NCI-H446 treated with DMSO at 0.1 percent for 48 hours (cell line): ENCODE measurements around the gene ANKRD33.

Experiments used
- DNase-seq: peaks from one replicate; lab custom pipeline; 2025; lab: John Stamatoyannopoulos, UW

Gene ANKRD33

DNA sequence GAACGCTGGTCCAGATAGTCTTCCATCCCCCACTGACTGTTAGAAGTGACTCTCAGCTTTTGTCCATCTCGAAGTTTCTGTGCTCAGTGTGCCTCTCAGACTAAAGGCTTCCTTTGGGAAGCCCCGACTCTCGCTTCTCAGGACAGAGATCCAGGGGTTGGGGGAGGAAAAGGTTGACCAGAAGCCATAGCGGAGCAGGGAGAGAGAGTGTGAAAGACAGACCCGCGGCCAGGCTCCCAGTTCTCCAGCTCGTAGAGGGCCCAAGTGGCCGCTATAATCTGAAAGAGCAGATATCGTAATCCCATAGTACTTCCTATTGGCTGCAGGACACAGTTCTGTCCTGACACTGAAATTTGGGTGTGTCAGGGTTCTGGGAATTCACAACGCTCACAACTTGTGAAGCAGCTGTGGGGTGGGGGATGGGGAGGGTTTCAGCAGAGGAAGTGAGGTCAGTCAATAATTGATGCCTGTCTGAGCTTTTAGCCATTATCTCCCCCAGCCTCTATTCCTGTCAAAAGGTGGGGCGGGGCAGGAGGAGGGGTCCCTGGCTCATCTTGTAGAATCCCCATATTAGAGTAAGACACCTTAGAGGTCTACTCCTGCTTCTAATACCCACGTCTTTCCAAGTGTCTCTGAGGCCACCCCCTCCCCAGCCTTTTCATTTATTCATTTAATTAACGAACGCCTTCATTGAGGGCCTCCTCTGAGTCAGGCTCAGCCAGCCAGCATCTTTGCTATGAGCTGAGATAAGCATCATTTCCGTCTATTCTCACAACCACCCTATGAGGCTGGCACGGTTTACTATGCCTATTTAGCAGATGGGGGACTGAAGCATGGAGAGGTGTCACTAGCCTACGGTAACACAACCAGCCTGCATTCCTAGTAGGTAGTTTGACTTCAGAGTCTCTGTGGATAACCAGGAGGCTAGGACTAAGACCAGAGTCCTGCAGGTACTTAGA, 17.8 kb downstream of the ANKRD33 start:
- no peak for DNase-seq

DNA sequence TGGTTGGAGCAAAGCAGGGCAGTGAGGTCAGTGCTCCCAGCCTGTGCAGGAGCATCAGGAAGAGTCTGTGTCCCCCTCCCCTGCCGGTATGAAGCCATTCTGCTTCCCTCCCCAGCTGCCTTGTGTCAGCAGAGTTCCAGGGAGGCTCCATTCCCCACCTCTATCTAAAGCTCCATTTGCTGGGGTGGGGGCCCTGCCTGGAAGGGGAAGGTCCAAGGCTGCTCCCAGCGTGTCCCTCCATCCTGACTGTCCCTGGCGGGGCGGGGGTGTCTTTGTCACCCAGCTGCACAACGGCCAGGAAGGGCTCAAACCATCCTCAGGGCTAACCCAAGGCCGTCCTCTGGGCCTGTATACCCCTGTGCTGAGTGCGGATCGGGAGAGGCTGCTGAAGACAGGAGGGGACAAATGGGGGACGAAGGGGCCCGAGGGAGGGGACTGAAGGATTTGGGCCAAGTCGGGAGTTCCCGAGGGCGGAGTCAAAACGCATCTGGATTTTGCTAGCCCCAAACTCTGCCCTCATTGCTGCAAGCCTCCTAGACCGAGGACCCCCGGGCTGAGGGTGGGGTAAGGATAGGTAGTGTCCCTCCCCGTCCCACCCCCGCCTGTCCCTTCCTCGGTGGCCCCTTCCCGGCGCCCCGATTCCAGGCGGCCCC, 18.7 kb downstream of the ANKRD33 start:
- DNase-seq, result no peak

DNA sequence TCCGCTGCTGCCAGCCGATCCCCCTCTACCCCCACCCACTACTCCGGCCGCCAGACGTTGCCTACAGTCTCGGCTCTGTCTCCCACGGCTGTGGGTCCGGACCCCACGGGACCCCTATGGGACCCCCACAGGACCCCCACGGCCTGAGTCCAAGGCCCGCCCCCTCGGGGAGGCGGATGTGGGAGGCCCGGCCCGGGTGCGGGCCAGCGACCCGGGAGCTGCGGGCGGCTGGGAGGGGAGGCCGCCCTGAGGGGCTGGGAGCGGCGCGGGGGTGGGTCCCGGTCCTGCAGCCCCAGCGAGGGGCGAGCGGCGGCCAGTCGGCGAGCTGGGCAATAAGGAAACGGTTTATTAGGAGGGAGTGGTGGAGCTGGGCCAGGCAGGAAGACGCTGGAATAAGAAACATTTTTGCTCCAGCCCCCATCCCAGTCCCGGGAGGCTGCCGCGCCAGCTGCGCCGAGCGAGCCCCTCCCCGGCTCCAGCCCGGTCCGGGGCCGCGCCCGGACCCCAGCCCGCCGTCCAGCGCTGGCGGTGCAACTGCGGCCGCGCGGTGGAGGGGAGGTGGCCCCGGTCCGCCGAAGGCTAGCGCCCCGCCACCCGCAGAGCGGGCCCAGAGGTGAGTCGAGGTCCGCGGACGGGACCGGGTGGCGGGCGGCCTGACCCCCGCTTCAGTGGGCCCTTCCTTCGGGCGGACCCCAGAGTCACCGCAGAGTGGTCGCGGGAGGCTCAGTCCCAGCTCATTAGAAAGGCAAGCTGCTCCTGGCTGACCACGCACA, 19.4 kb downstream of the ANKRD33 start, which contains the start of gene ACVRL1:
Gene ACVRL1 (plus strand): TSS at position 422 of the 773 bp plus-strand sequence. CDS start 4,971 bp downstream, outside the sequence.
- no peak for DNase-seq

DNA sequence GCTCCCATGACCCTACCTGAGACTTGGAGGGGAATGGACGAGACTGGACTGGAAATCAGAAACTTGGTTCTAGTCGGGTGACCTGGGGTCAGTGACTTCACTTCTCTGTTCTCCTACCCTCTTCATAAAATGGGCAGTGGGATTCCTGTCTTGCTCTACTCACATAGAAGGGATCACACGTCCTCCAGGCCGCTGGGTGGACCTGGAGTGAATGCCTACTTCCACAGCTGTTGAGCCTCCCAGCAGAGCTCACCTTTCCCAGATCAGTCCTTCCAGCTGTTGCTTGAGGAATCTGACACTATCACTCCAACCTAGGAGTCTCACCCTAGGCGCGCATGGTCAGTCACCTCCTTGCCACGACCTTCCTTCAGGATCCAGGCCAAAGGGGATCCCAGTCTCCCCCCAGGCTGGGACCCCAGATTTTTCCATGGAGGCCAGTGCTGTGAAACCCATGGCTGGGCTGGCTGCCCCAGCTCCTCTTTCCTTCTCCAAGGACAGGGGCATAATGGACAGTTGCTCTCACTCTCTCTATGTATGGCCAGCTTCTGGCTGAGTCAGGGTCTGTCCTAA, 20.0 kb downstream of the ANKRD33 start:
- DNase-seq, result no peak

DNA sequence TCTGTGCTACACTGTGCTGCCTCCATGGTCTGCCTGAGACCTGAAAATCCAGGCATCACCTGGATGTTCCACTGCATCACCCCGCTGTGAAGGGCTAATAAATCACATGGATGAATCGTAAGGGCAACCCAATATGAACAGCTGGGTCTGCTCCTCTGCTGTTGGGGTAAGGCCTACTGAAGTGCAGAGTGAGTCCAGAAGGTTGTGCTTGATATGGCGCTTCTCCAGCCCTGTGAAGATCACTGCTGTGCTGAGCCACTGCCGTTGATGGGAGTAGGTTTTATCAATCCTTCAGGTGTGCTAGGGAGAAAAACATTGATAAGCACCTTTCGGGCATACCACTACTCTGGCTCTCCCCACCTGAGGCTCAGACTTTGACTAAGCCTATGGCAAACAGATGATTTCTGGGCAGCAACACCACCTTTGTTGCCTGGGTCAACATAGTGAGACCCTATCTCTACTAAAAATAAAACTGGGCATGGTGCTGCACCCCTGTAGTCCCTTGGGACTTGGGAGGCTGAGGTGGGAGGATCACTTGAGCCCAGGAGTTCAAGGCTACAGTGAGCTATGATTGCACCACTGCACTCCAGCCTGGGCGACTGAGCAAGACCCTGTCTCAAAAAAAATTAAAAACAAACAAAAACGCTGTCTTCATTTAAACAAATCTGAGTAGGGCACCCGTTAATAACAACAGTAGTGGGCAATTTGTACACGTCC, 21.1 kb downstream of the ANKRD33 start:
- no peak for DNase-seq

DNA sequence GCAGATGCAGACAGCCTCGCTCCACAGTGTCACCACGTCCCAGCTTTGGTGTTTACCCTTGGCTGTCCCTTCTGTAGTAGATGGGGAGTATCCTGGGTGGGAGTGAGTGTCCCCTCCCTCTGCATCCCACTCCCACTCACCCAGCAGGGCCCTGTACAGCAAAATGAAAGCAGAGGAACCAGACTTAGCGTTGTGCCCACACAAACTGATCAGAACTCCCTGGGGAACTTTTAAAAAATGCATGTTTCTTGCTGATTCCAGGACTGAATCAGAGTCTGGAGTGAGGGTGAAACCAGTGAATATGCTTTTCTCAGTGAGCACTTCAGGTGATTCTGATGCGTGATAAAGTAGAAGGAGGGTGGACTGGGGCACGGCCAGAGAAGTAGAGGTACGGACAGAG, 22.3 kb downstream of the ANKRD33 start:
- DNase-seq, result no peak

DNA sequence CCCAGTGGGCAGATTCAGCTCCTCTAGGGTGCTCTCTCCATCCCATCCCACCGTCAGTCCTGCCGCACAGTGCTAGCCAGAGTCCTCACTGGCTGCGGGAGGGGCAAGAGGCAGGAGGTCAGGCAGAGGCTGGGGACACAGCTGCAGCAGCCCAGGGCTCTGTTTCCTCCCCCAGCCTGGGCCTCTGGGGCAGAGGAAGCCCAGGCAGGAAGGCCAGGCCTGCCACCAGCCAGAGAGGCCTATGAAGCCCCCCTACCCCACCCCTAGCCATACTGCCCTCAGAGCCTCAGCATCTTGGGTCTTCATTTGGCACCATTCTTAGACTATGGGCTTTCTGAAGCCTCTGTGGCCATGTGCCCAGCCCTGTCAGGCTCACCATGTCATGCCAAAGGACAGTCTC, 22.8 kb downstream of the ANKRD33 start:
- no peak for DNase-seq

DNA sequence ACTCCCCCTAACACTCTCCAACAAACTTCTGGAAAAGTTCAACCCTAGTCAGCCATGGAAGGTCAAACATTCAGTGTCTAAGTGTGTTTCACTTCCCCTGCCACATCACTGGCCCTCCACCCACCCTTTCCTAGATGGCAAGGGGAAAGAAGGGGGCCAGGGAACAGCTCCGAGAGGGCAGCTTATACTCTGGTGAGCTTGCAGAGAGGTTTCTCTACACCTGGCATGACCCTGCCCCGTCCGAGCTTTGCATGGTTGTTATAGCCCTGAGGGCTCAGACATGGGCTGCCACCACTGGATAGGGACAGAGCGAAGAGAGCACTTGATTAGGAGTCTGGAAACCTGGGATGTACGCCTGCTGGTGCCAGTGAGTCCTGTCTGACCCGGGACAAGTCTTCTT, 23.4 kb downstream of the ANKRD33 start:
- no peak for DNase-seq

DNA sequence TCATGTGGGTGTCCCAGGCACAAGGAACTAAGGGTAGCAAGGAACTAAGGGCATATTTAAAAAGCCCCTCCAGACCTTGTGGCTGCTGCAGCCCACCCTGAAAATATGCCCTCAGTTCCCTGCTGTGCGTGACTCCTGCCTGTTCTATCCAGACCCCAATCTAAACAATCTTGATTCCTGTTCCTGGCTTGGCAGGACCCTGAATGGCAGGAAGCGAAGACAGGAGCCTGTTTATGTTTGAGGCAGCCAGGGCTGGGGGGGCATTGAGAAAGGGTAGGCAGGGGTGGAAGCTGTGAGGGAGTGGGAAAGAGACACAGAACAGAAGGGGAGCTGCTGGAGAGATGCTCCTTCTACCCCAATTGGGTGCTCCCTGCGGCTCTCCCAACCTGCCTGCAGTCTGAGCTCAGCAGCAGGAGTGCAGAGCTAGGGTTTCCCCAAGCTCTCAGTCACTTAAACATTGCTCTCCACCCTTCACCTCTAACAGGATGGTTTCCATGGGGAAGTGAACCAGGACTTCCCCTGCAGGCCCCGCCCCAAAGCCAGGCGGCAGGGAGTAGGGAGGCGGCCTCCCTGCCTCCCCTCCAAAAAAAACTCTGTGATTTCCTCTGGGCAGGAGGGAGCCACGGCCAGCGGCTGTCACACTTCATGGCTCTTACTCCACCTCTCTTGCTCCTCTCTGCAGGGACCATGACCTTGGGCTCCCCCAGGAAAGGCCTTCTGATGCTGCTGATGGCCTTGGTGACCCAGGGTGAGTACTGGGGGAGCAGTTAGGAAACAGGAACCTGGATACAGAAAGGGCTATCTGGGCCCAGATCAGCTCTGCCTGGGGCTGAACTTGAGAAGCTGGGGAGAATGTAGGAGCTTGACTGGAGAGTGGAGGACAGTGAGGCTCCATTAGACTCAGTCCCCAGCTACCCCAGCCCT, 24.1 kb downstream of the ANKRD33 start:
- DNase-seq, result no peak

DNA sequence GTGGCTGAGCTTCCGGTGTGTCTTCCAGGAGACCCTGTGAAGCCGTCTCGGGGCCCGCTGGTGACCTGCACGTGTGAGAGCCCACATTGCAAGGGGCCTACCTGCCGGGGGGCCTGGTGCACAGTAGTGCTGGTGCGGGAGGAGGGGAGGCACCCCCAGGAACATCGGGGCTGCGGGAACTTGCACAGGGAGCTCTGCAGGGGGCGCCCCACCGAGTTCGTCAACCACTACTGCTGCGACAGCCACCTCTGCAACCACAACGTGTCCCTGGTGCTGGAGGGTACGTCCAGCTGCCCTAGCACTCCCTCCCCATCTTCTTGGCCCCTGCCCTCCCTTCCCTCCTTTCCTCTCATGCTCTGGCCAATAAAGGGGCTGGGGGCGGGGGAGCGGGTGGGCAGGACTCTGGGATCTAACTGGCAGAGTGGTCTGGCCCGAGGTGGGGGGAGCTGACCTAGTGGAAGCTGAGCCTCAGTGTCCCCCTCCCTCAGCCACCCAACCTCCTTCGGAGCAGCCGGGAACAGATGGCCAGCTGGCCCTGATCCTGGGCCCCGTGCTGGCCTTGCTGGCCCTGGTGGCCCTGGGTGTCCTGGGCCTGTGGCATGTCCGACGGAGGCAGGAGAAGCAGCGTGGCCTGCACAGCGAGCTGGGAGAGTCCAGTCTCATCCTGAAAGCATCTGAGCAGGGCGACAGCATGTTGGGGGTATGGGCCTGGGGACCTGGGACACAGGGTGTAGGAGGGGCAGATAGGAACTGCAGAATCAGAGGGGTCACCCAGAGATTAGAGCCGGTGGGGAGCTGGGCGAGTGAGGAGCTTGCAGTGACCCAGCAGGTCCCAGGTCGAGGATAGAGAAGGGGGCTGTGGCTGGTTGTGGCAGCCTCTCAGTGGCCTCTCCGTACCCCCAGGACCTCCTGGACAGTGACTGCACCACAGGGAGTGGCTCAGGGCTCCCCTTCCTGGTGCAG, 25.4 kb downstream of the ANKRD33 start:
- no peak for DNase-seq

DNA sequence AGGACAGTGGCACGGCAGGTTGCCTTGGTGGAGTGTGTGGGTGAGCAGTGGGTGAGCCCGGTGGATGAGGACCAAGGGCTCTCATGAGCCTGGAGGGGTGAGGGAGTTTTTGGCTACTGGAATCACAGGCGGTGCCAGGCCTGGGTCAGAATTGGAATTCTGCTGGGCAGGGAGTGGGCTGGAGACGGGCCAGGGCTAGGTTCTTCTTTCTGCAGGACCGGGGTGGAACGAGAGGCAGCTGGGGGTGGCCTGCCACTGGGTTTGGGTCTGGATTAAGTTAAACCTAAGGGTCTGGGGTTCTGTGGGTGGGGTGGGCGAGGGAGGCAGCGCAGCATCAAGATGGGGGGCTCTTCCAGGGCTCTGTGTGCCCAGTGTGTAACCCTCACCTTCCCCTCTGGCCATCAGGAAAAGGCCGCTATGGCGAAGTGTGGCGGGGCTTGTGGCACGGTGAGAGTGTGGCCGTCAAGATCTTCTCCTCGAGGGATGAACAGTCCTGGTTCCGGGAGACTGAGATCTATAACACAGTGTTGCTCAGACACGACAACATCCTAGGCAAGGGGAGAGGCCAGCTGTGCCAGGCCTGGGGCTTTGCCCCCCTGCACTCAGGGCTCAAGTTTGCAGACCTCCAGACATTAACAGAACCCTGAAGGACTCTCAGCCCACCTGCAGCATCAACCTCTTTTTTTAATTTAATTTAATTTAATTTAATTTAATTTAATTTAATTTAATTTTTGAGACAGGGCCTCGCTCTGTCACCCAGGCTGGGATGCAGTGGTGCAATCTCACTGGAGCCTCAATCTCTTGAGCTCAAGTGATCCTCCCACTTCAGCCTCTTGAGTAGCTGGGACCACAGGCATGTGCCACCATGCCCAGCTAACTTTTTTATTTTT, 26.4 kb downstream of the ANKRD33 start:
- no peak for DNase-seq

DNA sequence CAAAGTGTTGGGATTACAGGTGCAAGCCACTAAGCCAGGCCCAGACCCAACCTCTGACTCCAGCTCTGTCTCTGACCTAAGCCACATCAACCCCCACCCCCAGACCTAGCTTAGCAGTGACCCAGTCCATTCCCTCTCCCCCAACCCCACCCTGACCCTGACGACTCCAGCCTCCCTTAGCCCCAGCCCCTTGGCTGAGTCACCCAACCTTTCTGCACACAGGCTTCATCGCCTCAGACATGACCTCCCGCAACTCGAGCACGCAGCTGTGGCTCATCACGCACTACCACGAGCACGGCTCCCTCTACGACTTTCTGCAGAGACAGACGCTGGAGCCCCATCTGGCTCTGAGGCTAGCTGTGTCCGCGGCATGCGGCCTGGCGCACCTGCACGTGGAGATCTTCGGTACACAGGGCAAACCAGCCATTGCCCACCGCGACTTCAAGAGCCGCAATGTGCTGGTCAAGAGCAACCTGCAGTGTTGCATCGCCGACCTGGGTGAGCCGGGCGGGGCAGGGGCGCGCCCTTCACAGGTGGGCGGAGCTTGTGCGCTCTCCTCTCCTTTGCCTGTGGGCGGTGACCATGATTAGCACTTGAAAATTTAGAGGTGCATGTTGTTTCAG, 27.2 kb downstream of the ANKRD33 start:
- no peak for DNase-seq

DNA sequence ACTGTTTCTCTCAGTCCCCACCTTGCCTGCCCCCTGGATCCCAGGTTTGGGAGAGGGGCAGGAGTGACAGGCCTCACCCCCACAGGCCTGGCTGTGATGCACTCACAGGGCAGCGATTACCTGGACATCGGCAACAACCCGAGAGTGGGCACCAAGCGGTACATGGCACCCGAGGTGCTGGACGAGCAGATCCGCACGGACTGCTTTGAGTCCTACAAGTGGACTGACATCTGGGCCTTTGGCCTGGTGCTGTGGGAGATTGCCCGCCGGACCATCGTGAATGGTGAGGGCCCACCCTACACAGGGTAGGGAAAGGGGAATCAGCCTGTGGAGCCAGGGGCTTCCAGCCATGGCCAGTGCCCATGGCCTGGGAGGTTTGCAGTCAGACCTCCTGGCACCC, 28.0 kb downstream of the ANKRD33 start:
- no peak for DNase-seq

DNA sequence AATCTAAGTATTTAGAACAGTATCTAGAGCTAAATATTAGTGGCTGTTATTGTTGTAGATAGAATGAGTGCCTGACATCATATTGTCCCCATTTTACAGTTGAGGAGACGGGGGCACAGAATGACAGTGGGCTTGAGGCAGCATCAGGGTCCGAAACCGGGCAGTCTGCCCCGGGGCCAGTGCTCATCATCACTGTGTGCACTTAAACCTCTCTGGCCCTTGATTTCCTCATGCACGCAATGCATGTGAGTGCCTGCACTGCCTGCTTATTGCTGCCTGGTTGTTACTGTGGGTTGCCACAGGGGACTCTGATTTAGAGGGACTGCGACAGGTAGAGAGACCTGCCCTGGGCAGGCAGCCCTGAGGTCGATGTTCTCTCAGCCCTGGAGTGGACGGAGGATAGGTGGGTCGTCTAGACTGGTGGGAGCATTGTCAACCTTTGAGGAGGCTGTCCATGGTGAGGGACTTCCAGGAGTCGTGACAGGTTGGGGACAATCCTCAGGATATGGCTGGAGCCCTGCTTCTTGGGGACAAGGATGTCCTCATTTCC, 29.2 kb downstream of the ANKRD33 start:
- DNase-seq, result no peak

DNA sequence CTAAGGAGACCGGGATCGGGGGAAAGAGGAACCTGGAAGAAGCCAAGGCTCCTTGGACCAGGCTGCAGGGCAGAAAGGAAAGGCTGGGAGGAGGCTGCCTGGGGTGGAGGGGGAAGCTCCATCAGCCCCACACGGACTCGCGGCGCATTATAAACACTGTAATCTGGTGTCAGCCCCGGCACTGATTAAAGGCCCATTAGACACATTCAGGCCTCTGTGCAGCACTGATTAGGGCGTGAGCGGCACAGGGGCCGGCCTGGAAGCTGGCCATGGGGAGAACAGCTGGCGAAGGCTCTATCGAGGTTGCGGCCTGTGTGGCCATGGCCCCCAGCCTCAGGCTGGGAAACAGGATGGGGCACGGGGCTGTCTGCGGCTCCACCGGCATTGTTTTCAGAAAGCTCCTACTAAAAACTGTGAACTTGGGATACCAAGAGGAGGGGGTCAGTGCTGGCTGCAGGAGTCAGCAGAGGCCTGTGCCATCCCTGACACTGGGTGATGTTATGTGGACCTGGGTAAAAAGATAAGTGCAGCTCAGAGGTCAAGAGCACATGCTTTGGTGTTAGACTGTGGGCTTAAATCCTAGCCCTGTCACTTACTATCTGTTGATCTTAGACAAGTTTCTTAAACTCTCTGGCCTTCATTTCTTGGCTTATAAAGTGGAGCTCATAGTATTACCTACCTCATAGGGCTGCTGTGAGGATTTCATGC, 30.0 kb downstream of the ANKRD33 start:
- no peak for DNase-seq

DNA sequence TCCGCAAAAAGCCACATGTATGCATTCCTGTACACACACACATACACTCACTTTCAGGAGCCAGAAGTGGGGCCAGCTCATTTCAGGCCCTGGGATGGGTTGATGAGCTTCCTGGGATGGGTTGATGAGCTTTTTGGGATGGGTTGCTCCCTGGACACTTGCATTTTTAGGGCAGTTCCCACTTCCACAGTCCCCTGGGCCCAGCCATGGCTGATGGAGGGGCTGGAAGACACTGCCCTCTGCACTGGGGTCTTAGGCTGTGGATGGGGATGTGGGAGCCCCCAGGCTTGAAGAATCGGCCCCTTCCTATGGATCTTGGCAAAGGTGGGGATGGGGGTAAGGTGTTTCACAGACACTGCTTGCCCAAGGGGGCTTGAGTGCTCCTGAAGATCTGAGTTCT, 32.1 kb downstream of the ANKRD33 start:
- DNase-seq, result no peak
